Caco-2 (cell line): ENCODE results near the gene MUC3A. TPM values are rescaled to one million over a fixed set of nuclear protein-coding genes. Genes with fewer than 3 reads are reported as not detected.

Experiments
- BruUV-seq: library from RNA; stranded (reverse); fragments of 400-500 nt; replicated peaks from 2 replicates; lab custom pipeline; 2021; lab: Mats Ljungman, UMichigan
- CTCF ChIA-PET: fragments of 300-600 bp; sonication (Branson Sonifier 250); formaldehyde crosslinking; loops from one replicate; lab custom pipeline; 2022; ENCODE audit warnings: antibody characterized with exemption; lab: Charles Lee
- POLR2A ChIA-PET: fragments of 300-600 bp; sonication (Branson Sonifier 250); formaldehyde crosslinking; loops from one replicate; lab custom pipeline; 2022; ENCODE audit warnings: antibody characterized with exemption; lab: Charles Lee
- DNase-seq, 2 experiments: peaks; one replicate each; pipeline versions ENCODE4 v3.0.0 to v3.0.0-alpha.2; 2020 to 2022
- H3K27me3 ChIP-seq: replicated peaks from 2 replicates; pipeline ENCODE4 v1.6.0; 2011; ENCODE audit warnings: low read length; ENCODE audit not compliant: control insufficient read depth, insufficient read depth
- H3K36me3 ChIP-seq: 2 replicates; pipeline ENCODE4 v1.5.1; 2011; ENCODE audit warnings: low read length; ENCODE audit not compliant: control insufficient read depth, insufficient read depth
- H3K4me1 ChIP-seq: fragments of 250-450 bp; sonication (Bioruptor Pico); 2 replicates; pipeline ENCODE4 v1.5.1; 2020; ENCODE audit warnings: mild to moderate bottlenecking
- H3K4me3 ChIP-seq: 2 replicates; pipeline ENCODE4 v1.5.1; 2011; ENCODE audit warnings: low read depth, mild to moderate bottlenecking, control low read depth, low read length
- H3K9me3 ChIP-seq: fragments of 250-450 bp; sonication (Bioruptor Pico); 2 replicates; pipeline ENCODE4 v1.5.1; 2020; ENCODE audit warnings: mild to moderate bottlenecking, moderate library complexity
- H3K27ac Mint-ChIP-seq: one replicate; pipeline ENCODE4 v1.8.0; 2022; ENCODE audit warnings: mixed read lengths; ENCODE audit not compliant: unreplicated experiment
- H3K27me3 Mint-ChIP-seq: one replicate; pipeline ENCODE4 v1.8.0; 2022; ENCODE audit warnings: mixed read lengths; ENCODE audit not compliant: insufficient read depth, unreplicated experiment
- H3K36me3 Mint-ChIP-seq: one replicate; pipeline ENCODE4 v1.8.0; 2022; ENCODE audit warnings: mild to moderate bottlenecking, mixed read lengths; ENCODE audit not compliant: insufficient read depth, unreplicated experiment
- H3K4me1 Mint-ChIP-seq: one replicate; pipeline ENCODE4 v1.8.0; 2022; ENCODE audit warnings: low read depth, mixed read lengths; ENCODE audit not compliant: unreplicated experiment
- H3K4me3 Mint-ChIP-seq: one replicate; pipeline ENCODE4 v1.8.0; 2022; ENCODE audit warnings: mild to moderate bottlenecking, moderate library complexity, mixed read lengths; ENCODE audit not compliant: unreplicated experiment
- H3K9me3 Mint-ChIP-seq: one replicate; pipeline ENCODE4 v1.8.0; 2022; ENCODE audit warnings: mixed read lengths; ENCODE audit not compliant: unreplicated experiment
- CTCF ChIP-seq, 2 experiments: fragments of 200-600 bp in 1 of 2; IDR thresholded peaks; 1 replicate in 1 of 2; 2 replicates in 1 of 2; pipeline versions ENCODE4 v1.5.1 to v1.8.0; 2011 to 2022; ENCODE audit warnings: antibody characterized with exemption in 1 of 2, control low read depth in 1 of 2, inconsistent platforms in 1 of 2, low read depth in 1 of 2, low read length in 1 of 2, mild to moderate bottlenecking in 1 of 2, moderate library complexity in 1 of 2; ENCODE audit not compliant: insufficient read depth in 1 of 2, severe bottlenecking in 1 of 2, unreplicated experiment in 1 of 2
- intact Hi-C: fragments of 100-400 bp; cut with micrococcal nuclease; formaldehyde crosslinking; loops from one replicate; pipeline ENCODE4 v1.10.0; 2022; ENCODE audit not compliant: unreplicated experiment
- total RNA-seq: library from RNA; stranded (reverse); gene quantifications from 2 replicates; pipeline ENCODE4 v1.2.3, GENCODE V29; 2022

MUC3A gene
- total RNA-seq, 1 experiment from 2014 or later: 25.1 TPM

DNA sequence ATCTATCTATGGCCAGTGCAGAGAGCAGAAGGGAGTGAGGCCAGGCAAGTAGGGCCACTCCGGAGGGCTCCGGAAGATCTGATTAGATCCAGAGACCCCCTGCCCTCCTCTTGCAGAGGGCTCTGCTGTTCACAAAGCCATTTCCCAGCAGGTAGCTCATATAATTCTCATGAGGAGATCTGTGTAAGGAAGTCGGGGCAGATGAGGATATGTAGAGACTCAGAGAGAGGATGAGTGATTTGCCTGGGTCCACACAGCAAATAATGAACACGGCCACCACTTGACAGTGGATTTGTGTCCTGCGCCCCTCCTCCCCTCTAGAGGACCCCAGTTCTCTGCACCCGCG, 22.6 kb downstream of the MUC3A start:
- H3K9me3 ChIP-seq: peaks cover 16% of the 10 kb centered on the region
- no peak for TF ChIP-seq CTCF (IDR thresholded peaks at IDR 0.05; ENCODE audit: insufficient read depth in 1 of 2, low read depth in 1 of 2, low read length in 1 of 2, severe bottlenecking in 1 of 2, unreplicated experiment in 1 of 2)
- Mint-ChIP-seq H3K27ac (no peak overlapping the region), H3K4me3 (no peak overlapping the region), H3K4me1 (peaks cover 14% of the 10 kb centered on the region), H3K9me3 (peaks cover 10% of the 10 kb centered on the region), H3K27me3 (peaks cover 5% of the 10 kb centered on the region), H3K36me3 (peaks cover 13% of the 10 kb centered on the region)
- ChIA-PET CTCF (no interaction called here), POLR2A (no interaction called here)
- intact Hi-C loops: no loop called here
- no peaks in the 10 kb centered on the region for H3K27me3 ChIP-seq
- no TSS peak for BruUV-seq
- peaks cover 13% of the 10 kb centered on the region for H3K4me1 ChIP-seq
- H3K4me3 ChIP-seq: no peak overlapping the region
- no peak for DNase-seq
- H3K36me3 ChIP-seq: no peaks in the 10 kb centered on the region

DNA sequence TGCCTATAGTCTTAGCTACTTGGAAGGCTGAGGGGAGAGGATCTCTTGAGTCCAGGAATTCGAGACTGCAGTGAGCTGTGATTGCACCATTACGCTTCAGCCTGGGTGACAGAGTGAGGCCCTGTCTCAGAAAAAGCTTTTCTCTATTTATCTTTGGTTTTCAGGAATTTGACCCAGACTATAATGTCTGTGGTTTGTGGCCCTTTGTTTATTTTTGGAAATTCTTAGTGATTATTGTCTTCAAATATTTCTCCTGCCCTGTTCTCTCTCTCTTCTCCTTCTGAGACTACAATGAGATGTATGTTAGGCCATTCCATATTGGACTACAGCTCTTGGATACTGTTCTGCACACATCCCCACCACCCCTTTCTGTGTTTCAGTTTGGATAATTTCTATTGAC, 24.7 kb downstream of the MUC3A start:
- Mint-ChIP-seq H3K9me3 (peaks cover 10% of the 10 kb centered on the region), H3K27ac (peak overlapping the region; percentile 1), H3K4me3 (no peak overlapping the region), H3K27me3 (no peaks in the 10 kb centered on the region), H3K4me1 (peaks cover 6% of the 10 kb centered on the region), H3K36me3 (peaks cover 13% of the 10 kb centered on the region)
- no peak for TF ChIP-seq CTCF (IDR thresholded peaks at IDR 0.05; ENCODE audit: insufficient read depth in 1 of 2, low read depth in 1 of 2, low read length in 1 of 2, severe bottlenecking in 1 of 2, unreplicated experiment in 1 of 2)
- ChIA-PET CTCF (interaction anchor here (1.1 kb wide), 1 partner anchor 8 kb away, joined by 5 read pairs; no protein-coding TSS in a partner anchor), POLR2A (interaction anchor here (0.7 kb wide), 1 partner anchor 84 kb away, joined by 19 read pairs; the partner anchor contains the start of gene UFSP1)
- peaks cover 12% of the 10 kb centered on the region for H3K4me1 ChIP-seq
- H3K36me3 ChIP-seq: no peaks in the 10 kb centered on the region
- peaks cover 16% of the 10 kb centered on the region for H3K9me3 ChIP-seq
- no TSS peak for BruUV-seq
- H3K27me3 ChIP-seq: no peaks in the 10 kb centered on the region
- intact Hi-C loops: loop anchor here (1.0 kb wide), 1 partner anchor 8 kb away; no protein-coding TSS in a partner anchor
- DNase-seq: peak in 1 of 2 experiments; percentile 59
- no peak overlapping the region for H3K4me3 ChIP-seq

GRCh38 chr7:100975371-100975821, 26.1 kb downstream of the MUC3A start:
- peak in 1 of 2 experiments; percentile 43 for DNase-seq
- H3K27me3 ChIP-seq: no peaks in the 10 kb centered on the region
- H3K4me1 ChIP-seq: peaks cover 12% of the 10 kb centered on the region
- H3K4me3 Mint-ChIP-seq: no peak overlapping the region
- TF ChIP-seq CTCF (IDR thresholded peaks at IDR 0.05; ENCODE audit: insufficient read depth in 1 of 2, low read depth in 1 of 2, low read length in 1 of 2, severe bottlenecking in 1 of 2, unreplicated experiment in 1 of 2): no peak
- H3K9me3 ChIP-seq: peaks cover 16% of the 10 kb centered on the region
- CTCF ChIA-PET: interaction anchor here (1.0 to 1.5 kb wide), 2 partner anchors 9 to 83 kb away, joined by 4 to 7 read pairs; no protein-coding TSS in a partner anchor
- H3K27me3 Mint-ChIP-seq: no peaks in the 10 kb centered on the region
- POLR2A ChIA-PET: interaction anchor here (0.5 kb wide), 1 partner anchor 269 kb away, joined by 3 read pairs; the partner anchor contains the start of gene POP7
- H3K36me3 ChIP-seq: no peaks in the 10 kb centered on the region
- H3K36me3 Mint-ChIP-seq: peaks cover 13% of the 10 kb centered on the region
- H3K9me3 Mint-ChIP-seq: peaks cover 10% of the 10 kb centered on the region
- H3K4me3 ChIP-seq: no peak overlapping the region
- no TSS peak for BruUV-seq
- H3K27ac Mint-ChIP-seq: peak overlapping the region; percentile 1
- peaks cover 6% of the 10 kb centered on the region for H3K4me1 Mint-ChIP-seq
- intact Hi-C loops: no loop called here
